ENCODE results near the gene AP2B1.

GRCh38 chr17:35763767-35764122 lies 176.6 kb downstream of the AP2B1 start:
- TF ChIP-seq CTCF (IDR thresholded peaks at IDR 0.05) (no peak), POLR2A (IDR thresholded peaks at IDR 0.05) (no peak)

Data from lower leg skin (tissue), 3 donors.